Measurements from ENCODE around the gene STARD3. TPM values are rescaled to one million over a fixed set of nuclear protein-coding genes. Genes with fewer than 3 reads are reported as not detected.
A peak's percentile ranks its signal among the peaks of the same experiment; 100 is the strongest.

Gene STARD3
- total RNA-seq, 1 experiment from 2014 or later: 55.5 TPM

GRCh38 chr17:39704821-39705551 is 68.0 kb downstream of the STARD3 start:
- H3K4me1 ChIP-seq: peaks cover 38% of the 10 kb centered on the region

GRCh38 chr17:39705786-39706348 is 68.9 kb downstream of the STARD3 start:
- POLR2A ChIA-PET: no interaction called here
- H3K4me1 ChIP-seq: peaks cover 38% of the 10 kb centered on the region
- CTCF ChIA-PET: no interaction called here
- H3K9me3 ChIP-seq: no peaks in the 10 kb centered on the region
- Mint-ChIP-seq H3K36me3 (ENCODE audit: insufficient read depth, unreplicated experiment) (peaks cover 41% of the 10 kb centered on the region), H3K4me3 (ENCODE audit: unreplicated experiment) (no peak overlapping the region), H3K9me3 (ENCODE audit: unreplicated experiment) (no peaks in the 10 kb centered on the region), H3K4me1 (ENCODE audit: low read depth, unreplicated experiment) (peaks cover 17% of the 10 kb centered on the region), H3K27ac (ENCODE audit: unreplicated experiment) (no peak overlapping the region), H3K27me3 (ENCODE audit: insufficient read depth, unreplicated experiment) (no peaks in the 10 kb centered on the region)
- no peak overlapping the region for H3K4me3 ChIP-seq (ENCODE audit: low read depth, low read length)
- no peaks in the 10 kb centered on the region for H3K27me3 ChIP-seq (replicated peaks; ENCODE audit: control insufficient read depth, insufficient read depth, low read length)
- intact Hi-C loops (cut with micrococcal nuclease; ENCODE audit: unreplicated experiment): no loop called here
- peak in 1 of 2 experiments; percentile 39 for DNase-seq
- no peak for TF ChIP-seq CTCF (IDR thresholded peaks at IDR 0.05; ENCODE audit: insufficient read depth in 1 of 2, low read depth in 1 of 2, low read length in 1 of 2, severe bottlenecking in 1 of 2, unreplicated experiment in 1 of 2)
- peaks cover 5% of the 10 kb centered on the region for H3K36me3 ChIP-seq (ENCODE audit: control insufficient read depth, insufficient read depth, low read length)
- no TSS peak for BruUV-seq (replicated peaks)

More at GRCh38 chr17:39704821-39705551, 68.0 kb downstream of the STARD3 start:
- TF ChIP-seq CTCF (IDR thresholded peaks at IDR 0.05; ENCODE audit: insufficient read depth in 1 of 2, low read depth in 1 of 2, low read length in 1 of 2, severe bottlenecking in 1 of 2, unreplicated experiment in 1 of 2): no peak
- Mint-ChIP-seq H3K4me3 (ENCODE audit: unreplicated experiment) (no peak overlapping the region), H3K27me3 (ENCODE audit: insufficient read depth, unreplicated experiment) (no peaks in the 10 kb centered on the region), H3K27ac (ENCODE audit: unreplicated experiment) (peak overlapping the region; percentile 76), H3K4me1 (ENCODE audit: low read depth, unreplicated experiment) (peaks cover 17% of the 10 kb centered on the region), H3K9me3 (ENCODE audit: unreplicated experiment) (no peaks in the 10 kb centered on the region), H3K36me3 (ENCODE audit: insufficient read depth, unreplicated experiment) (peaks cover 32% of the 10 kb centered on the region)
- Histone ChIP-seq H3K4me3 (ENCODE audit: low read depth, low read length) (no peak overlapping the region), H3K36me3 (ENCODE audit: control insufficient read depth, insufficient read depth, low read length) (peaks cover 5% of the 10 kb centered on the region), H3K27me3 (replicated peaks; ENCODE audit: control insufficient read depth, insufficient read depth, low read length) (no peaks in the 10 kb centered on the region), H3K9me3 (no peaks in the 10 kb centered on the region)
- DNase-seq: no peak
- no TSS peak for BruUV-seq (replicated peaks)
- ChIA-PET CTCF (interaction anchor here (0.9 to 1.1 kb wide), 3 partner anchors 10 to 24 kb away, joined by 3 to 6 read pairs (median 3); no protein-coding TSS in a partner anchor), POLR2A (no interaction called here)
- intact Hi-C loops (cut with micrococcal nuclease; ENCODE audit: unreplicated experiment): no loop called here

GRCh38 chr17:39706383-39706782 is 69.4 kb downstream of the STARD3 start:
- H3K36me3 ChIP-seq (ENCODE audit: control insufficient read depth, insufficient read depth, low read length): peaks cover 5% of the 10 kb centered on the region
- no peaks in the 10 kb centered on the region for H3K27me3 ChIP-seq (replicated peaks; ENCODE audit: control insufficient read depth, insufficient read depth, low read length)
- no peak overlapping the region for H3K4me3 ChIP-seq (ENCODE audit: low read depth, low read length)
- no peaks in the 10 kb centered on the region for H3K9me3 Mint-ChIP-seq (ENCODE audit: unreplicated experiment)
- TF ChIP-seq CTCF (IDR thresholded peaks at IDR 0.05; ENCODE audit: insufficient read depth in 1 of 2, low read depth in 1 of 2, low read length in 1 of 2, severe bottlenecking in 1 of 2, unreplicated experiment in 1 of 2): no peak
- H3K27ac Mint-ChIP-seq (ENCODE audit: unreplicated experiment): no peak overlapping the region
- intact Hi-C loops (cut with micrococcal nuclease; ENCODE audit: unreplicated experiment): no loop called here
- no TSS peak for BruUV-seq (replicated peaks)
- no peaks in the 10 kb centered on the region for H3K9me3 ChIP-seq
- no peak for DNase-seq
- peaks cover 33% of the 10 kb centered on the region for H3K4me1 ChIP-seq
- H3K4me3 Mint-ChIP-seq (ENCODE audit: unreplicated experiment): no peak overlapping the region
- peaks cover 46% of the 10 kb centered on the region for H3K36me3 Mint-ChIP-seq (ENCODE audit: insufficient read depth, unreplicated experiment)
- POLR2A ChIA-PET: no interaction called here
- CTCF ChIA-PET: interaction anchor here (1.2 kb wide), 1 partner anchor 23 kb away, joined by 4 read pairs; the partner anchor contains the start of gene MIEN1
- H3K27me3 Mint-ChIP-seq (ENCODE audit: insufficient read depth, unreplicated experiment): no peaks in the 10 kb centered on the region
- H3K4me1 Mint-ChIP-seq (ENCODE audit: low read depth, unreplicated experiment): peaks cover 13% of the 10 kb centered on the region

Measured in Caco-2 (cell line).